HPDE6-E6E7 (cell line): Measurements from ENCODE around the gene STX18.
"Not testable (repeated sequence)": the region's sequence is repeated elsewhere in the genome, so short reads cannot be mapped to it uniquely, and the experiment has no call there.

ENCODE experiments used
- DNase-seq: peaks from one replicate; pipeline ENCODE4 v3.0.0; 2011; ENCODE audit warnings: missing footprints; ENCODE audit errors: extremely low spot score

Gene STX18

DNA sequence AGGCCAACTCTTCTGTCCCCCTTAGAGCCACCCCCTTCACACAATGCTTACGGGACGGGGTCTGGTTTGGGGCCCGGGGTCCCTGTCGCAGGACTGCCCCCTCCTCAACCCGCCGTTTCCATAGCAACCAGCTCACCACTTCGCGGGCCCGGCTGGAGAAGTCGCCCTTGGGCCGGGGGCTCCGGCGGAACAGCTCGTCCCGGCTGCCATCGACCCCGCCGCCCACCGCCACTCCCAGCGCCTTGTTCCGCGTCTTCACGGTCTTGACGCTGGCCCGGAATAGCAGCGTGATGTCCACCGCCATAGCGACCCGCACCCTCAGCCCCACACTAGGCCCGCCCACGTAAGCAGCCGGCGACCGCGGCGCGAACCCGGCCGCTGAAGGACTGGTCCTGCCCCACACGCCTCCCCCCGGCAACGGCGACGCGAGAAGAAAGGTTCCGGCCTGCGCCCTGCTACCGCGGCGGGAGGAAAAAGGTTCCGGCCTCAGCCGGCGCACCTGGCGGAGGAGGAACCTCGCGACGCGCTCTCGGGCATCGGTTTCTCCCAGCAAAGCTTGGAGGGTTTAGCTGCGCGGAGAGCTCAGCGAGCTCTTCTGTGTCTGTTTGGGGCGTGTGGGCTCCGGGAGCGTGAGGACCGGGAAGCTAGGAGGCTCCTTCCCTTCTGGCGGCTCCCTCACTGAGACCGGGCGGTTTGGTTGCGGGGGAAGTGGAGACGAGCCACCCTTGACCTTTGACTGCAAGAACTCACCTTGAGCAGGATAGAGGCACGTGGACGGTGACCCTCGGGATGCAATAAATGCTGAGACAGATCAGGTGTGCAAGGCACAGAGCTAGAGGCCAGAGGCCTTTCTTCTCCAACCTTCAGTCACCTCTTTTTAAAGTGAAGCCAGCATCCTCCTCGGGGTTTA, at the start of gene STX18:
STX18 (minus strand) TSS at position 388 of the 910 bp plus-strand sequence; CDS start at position 304, 84 bp downstream.
- DNase-seq, result peak; percentile 85

DNA sequence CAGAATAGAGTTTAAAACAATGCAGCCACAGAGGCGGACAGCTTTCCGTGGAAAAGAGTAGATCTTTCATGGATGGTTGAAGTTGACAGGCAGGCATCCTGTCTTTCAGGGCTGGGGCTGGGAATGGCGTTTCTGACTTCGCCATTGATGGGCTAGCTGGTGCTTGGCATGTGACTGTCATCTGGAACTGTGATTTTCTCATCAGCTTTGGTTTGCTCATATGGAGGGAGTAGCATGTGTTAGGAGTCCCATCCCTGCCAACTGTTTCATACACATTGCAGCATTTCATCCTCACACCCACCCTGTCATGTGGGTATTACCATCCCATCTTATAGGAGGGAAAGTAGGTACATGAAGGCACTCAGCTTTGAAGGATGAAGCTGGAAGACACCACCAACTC, 49.2 kb upstream of the STX18 start:
- DNase-seq, result no peak

DNA sequence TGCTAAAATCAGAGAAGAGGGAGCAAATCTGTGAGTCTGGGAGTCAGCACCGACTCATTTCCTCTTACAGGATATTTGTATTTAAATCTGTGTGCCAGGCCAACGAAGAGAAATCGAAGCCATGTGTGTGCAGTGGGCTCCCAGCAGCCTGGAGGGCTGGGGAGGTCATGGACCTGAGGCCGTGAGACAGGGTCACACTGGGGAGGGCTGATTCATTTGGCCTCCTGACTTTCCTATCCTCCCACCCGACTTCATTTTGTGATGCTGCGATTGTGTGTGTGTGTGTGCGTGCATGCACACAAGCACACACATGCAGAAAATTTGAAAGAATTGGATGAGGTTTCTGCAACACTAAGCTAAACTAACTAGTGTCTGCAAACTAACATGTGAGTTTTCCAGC, 48.7 kb upstream of the STX18 start:
- DNase-seq, result no peak

DNA sequence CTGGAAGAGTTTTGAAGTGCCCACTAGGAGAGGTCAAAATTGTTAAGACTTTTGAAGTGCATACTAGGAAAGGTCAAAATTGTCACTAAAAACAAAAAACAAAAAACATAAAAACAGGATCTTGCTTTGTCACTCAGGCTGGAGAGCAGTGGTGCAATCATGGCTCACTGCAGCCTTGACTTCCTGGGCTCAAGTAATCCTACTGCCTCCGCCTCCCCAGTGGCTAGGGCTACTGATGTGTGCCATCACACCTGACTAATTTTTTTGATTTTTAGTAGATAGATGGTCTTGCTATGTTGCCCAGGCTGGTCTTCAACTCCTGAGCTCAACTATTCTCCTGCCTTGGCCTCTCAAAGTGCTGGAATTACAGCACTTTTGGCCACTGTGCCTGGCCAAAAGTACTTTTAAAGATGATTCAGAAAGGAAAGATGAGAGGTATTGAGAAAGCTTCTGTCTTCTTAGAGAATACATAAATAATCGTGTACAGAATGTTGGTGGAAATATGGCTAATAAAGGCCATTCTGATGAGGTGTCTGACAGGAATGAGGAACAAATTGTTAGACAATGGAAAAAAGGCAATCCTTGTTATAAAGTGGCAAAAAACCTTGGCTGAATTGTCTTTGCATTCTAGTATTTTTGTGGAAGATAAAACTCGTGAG, 43.3 kb upstream of the STX18 start:
- no peak for DNase-seq

DNA sequence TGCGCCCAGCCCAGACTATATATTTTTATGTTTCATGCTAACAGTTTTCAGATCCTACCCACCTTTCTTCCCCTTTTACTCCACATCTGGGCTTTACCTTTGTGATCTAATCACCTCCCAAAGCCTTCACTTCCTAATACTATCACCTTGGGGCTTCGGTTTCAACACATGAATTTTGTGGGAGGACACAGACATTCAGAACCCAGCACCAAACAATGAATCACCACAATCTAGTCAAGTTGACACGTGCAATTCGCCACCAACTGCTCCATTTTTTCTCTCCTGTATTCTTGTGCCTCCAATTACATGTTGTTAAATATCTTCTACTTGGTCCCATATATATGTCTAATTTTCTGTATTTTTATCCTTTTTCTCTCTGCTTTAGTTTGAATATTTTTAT, 41.8 kb upstream of the STX18 start:
- DNase-seq, result no peak

DNA sequence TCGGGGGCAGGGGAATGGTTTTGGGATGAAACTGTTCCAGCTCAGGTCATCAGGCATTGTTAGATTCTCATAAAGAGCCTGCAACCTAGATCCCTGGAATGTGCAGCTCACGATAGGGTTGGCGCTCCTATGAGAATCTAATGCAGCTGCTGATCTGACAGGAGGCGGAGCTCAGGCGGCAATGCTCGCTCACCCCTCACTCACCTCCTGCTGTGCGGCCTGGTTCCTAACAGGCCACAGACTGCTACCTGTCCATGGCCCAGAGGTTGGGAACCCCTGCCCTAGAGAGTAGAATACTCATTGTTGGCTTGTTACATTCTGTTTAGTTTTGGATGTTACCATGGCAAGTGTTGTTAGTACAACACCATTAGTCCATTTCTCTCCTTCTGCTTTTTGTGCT, 40.8 kb upstream of the STX18 start:
- no peak for DNase-seq

DNA sequence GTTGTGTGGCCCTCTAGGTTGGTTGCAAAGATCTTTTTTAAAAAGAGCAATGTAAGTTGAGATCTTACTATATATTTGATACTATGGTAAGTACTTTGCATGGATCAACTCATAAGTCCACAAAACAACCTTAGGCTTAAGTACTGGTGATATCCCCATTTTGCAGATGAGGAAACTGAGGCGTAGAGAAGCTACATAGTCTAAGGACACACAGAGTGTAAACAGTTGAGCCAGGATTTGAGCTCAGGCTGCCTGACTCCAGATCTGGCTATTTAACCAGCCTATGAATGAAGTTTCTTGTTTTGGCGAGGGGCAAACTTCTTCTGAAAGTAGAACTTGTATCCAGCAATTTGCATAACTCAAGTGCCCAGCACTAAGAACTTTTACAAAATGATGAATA, 38.6 kb upstream of the STX18 start:
- DNase-seq, result no peak

DNA sequence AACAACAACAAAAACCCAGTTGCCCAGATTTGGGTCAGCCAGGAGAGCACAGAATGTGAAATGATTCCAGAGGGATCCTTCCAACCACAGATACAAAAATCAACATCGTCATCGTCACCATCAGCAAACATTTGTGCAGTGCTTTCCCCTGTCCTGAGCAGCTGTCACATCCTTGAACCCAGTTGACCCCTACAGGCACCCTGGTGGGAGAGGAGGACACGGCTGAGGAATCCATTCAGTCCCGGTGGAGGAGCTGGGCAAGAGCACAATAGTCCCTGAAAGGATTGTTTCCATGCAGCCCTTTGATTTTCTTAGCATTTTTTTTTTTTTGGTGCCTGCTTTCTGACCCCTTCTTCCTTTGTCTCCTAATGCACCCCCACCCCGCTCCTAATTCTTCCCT, 37.1 kb upstream of the STX18 start:
- DNase-seq, result no peak

DNA sequence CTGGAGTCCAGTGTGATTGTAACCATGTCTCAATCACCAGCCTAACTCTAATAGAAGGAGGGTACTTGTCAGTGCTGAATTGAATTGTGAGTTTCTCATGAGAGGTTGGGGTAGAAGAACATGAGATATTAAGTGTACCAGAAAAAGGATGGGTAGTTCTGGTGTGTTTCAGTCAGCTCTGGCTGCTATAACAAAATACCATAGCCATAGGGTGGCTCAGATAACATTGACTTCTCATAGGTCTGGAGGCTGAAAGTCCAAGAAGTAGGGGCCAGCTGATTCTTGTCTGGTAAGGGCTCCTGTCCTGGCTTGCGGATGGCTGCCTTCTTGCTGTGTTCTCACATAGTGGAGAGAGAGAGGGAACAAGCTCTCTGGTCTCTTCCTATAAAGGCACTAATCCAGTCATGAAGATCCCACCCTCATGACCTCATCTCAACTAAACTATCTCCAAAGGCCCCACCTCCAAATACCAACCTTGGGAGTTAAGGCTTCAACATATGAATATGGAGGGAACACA, 35.6 kb upstream of the STX18 start:
- DNase-seq, result no peak

DNA sequence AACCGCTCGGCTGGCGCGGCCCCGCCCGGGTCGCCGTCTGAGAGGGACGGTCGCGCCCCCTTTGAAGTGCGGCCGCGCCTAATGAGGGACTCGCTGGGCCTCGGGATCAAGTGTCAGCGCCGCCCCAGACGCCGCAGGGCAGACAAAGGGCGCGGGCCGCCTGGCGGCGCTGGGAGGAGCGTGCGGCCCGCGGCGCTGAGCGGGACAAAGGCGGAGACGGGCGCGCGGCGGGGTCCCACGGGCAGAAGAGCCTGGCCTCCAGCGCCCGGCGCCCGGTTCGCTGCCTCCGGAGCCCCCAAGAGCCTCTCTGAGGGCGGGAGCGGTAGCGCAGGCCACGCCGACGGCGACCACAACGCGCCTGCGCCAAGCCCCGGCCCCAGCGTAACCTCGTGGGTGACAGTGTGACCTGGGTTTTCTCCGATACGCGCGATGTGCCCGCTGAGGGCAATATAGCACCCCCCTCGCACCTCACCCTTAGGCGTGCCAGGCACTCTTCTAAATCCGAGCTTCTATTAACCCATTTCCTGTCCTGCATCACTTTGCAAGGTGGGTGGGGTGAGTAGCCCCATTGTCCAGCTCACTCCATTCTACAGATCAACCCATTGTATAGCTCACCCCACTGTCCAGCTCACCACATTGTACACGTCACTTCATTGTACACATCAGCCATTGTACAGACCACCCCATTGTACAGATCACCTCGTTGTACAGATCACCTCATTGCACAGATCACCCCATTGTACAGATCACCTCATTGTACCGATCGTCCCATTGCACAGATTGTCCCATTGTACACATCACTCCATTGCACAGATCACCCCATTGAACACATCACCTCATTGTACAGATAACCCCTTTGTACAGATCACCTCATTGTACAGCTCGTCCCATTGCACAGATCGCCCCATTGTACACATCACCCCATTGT, 33.7 kb upstream of the STX18 start:
- peak; percentile 21 for DNase-seq

DNA sequence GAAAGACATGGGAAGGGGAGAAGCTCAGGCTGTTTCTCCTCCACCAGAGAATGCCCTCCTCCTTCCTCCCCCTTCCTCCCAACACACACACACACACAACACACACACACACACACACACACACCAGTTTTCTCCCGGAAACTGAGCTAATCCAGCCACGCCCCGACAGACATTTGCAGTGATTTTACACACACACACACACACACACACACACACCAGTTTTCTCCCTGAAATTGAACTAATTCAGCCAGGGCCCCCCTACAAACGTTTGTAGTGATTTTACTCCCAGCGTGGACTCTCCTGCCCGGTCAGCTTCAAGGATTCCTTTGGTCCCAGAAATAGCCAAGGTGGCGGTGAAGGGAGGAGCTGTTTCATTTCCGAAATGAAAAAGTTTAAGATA, 32.9 kb upstream of the STX18 start:
- DNase-seq, result peak; percentile 23

DNA sequence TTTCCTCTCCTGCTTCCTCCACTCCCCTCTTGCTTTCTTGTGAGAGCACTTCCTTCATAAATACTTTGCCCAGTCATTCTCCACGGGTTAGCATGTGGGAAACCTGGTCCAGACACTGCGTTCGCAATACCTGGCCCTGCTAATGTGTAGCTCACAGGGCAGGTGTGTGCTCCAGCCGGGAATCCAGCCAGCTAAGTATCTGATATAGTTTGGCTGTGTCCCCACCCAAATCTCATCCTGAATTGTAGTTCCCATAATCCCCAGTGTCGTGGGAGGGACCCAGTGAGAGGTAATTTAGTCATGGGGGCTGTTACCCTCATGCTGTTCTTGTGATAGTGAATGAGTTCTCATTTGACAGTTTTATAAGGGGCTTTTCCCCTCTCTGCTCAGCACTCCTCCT, 32.2 kb upstream of the STX18 start:
- no peak for DNase-seq

DNA sequence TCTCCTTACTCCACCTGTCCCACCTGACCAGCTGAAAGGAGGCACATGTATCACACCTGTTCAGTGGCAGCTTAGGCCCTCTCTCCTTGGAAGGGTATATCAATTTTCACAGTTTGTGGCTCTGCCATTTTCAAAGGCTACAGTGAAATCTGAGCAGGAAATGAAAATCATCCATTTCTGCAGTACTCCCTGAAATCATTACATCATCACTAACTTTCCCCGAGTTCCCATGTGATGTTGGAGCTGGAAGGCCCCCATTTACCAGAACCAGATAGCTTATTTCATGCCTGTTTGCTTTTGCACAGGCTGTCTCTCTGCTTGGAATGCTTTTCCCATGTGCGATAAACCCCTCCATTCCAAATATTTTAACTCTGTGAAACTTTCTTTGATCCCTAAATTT, 31.0 kb upstream of the STX18 start:
- no peak for DNase-seq

DNA sequence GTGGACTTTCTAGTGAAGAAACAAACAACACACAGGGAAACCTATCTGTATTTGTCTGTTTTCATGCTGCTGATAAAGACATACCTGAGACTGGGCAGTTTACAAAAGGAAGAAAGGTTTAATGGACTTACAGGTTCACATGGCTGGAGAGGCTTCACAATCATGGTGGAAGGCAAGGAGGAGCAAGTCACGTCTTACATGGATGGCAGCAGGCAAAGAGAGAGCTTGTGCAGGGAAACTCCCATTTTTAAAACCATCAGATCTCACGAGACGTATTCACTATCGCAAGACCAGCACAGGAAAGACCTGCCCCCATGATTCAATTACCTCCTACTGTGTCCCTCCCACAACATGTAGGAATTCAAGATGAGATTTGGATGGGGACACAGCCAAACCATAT, 28.0 kb upstream of the STX18 start:
- not testable (repeated sequence) for DNase-seq

DNA sequence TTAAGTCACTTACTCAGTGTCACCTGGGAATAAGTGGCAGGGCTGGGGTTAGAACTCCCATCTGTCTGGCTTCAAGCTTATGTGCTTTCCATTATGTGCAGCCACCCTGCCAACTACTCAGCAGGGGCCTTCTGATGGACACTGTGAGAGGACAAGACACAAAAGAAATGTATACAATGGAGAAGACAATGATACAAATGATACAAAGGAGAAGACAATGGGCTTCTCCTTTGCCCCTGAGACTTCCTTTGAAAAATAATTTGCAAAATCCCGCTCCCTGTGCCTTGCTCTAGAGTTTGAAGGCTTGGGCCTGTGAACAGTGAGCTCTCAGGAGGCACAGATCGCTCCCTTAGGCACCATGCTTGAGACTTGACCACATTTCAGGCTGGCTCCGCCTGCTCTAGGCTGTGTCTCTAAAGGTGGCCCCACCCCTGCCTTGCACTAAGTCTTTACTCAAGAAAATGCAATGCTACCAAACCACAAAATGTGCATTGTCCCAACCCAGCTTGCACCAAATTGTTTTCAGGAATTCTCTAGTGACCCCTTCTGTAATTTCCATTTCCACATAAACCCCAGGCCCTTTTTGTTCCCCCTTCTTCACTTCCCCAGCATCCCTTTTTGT, 27.1 kb upstream of the STX18 start:
- DNase-seq, result no peak

DNA sequence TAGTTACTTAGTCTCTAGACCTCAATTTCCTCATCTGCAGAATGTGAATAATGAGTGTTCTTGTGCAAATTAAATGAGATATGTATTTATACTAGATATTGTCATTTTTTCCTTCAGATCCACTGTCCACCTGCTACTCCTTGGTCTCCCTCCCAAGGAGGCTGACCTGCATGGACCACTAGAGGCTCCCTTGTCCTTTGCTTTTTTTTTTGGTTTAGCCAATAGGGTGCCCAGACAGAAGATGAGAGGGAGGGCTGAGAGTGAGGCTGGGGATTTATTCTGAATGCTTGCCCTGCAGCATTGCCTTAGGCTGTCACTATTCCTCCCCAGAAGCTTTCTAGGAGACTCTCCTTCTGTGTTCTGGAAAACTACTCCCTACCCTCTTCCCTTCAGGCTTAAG, 24.5 kb upstream of the STX18 start:
- not testable (repeated sequence) for DNase-seq

DNA sequence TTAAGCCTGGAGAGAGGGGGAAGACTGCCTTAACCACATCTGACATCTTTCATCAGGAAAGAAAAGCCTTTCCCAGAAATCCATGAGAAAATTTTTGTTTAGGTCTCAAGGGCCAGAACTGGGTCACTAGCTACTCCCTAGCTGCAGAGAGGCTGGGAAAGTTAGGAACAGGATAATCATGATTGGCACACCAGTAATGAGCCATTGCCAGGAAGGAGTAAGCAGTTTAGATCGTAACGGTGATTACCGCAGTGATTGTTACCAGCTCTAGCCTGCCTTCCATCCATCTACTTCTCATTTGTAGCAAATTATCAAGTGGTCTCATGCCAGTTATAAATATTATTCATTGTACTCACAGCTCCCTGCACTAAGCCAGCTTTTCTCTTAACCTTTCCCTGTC, 22.7 kb upstream of the STX18 start:
- no peak for DNase-seq

DNA sequence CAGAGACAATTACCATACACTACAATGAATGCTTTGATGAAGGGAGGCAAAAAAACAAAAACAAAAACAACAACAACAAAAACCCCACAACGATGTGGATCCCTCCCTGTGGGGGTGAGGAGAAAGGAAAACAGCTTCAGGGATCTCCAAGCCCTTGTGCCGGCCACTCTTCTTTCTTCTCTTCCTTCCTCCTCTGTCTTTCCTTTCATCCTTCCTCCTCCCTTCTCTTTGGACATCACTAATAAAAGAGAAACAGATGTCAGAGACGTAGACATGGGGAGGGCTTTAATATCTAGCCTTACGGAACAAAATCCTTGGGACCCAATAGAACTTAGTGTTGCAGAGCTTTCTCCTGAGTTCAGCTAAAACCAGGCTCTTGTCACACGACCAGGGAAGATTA, 18.8 kb upstream of the STX18 start:
- DNase-seq, result no peak

DNA sequence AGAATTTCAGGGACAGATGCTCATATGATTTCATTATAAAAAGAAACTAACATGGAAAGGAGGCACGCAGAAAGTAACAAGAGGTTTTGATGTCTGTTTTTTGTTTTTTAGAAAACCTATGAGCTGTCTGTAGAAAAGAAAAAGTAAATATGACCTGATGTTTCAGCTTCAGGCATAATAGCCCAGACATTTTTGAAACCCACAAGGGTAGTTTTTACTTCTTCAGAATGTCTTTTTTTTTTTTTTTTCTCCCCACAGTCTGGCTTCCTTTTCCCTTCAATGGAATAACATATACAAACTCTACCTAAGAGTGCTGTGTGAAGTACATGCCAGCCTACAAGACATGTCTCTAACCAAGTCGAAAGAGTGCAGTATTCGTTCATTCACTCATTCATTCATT, 18.3 kb upstream of the STX18 start:
- DNase-seq, result no peak

DNA sequence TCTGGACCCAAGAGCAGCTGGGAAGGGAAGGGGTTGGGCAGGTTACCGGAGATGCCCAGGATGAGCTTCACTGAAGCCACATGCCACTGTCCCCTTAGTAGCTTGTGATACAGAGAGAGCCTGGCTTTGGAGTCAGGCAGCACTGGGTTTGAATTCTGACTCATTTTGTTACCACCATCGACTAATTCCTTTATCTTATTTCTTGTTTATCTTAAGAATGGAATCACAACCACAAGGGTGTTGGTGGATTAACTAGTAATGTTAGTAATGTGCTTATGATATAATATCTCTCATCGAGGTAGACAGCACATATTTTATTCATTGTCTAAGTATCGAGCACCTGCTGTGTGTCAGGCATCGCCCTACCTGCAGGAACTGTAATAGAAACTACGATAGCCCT, 17.7 kb upstream of the STX18 start:
- DNase-seq, result no peak

DNA sequence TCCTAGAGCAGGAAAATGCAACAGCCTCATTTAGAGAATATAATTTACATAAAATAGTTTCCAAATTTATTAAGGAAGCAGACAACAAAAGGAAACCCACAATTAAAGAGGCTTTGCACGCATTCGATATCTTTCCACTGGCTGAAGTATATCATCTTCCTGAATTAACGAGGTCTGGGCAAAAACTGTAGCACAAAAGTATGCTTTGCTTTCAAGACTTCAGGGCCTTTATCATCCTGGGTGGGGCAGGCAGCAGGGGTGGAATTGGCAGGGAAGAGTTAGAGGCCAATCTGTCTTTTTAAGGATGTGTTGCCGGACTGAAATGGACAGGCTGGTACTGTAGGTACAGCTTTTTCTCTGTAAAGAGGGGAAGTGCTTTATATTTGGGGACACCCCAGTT, 17.0 kb upstream of the STX18 start:
- DNase-seq, result no peak

DNA sequence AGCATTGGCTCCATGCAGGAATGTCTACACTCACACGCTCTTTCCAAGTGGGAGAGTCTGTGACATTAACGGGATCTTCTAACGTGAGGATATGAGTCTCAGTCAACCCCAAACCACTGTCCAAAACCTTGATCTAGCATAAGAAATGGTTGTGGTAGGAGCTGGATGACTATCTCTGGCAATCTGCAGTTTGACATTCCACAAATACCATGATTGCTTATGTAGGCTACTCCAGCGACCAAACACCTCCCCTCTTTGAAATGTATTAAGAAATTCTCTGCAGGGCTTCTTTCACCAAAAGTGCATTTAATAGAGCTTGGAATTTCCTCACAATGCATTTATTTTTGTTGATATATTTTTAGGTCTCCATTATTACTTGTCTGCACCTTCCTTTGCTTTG, 14.1 kb upstream of the STX18 start:
- DNase-seq, result no peak
